Hepatocyte (in vitro differentiated cells): ENCODE data around the gene FBRSL1.
"Not testable (repeated sequence)": the region's sequence is repeated elsewhere in the genome, so short reads cannot be mapped to it uniquely, and the experiment has no call there.

Experiments
- EZH2 ChIP-seq: fragments of 200-600 bp; sonication (generic); IDR thresholded peaks from 2 replicates; pipeline ENCODE4 v1.6.1; 2016; ENCODE audit warnings: antibody characterized with exemption, mild to moderate bottlenecking, borderline replicate concordance
- EZH2phosphoT487 ChIP-seq: fragments of 200-600 bp; sonication (generic); IDR thresholded peaks from one replicate; pipeline ENCODE4 v1.6.1; 2018; ENCODE audit warnings: antibody characterized with exemption, mild to moderate bottlenecking, low read depth, moderate library complexity; ENCODE audit not compliant: unreplicated experiment, severe bottlenecking
- TF ChIP-seq, protein P1 (sequence below): fragments of 200-600 bp; sonication (generic); IDR thresholded peaks from 2 replicates; pipeline ENCODE4 v1.5.1; 2016; ENCODE audit warnings: antibody characterized with exemption, mild to moderate bottlenecking; ENCODE audit not compliant: poor library complexity

DNA sequence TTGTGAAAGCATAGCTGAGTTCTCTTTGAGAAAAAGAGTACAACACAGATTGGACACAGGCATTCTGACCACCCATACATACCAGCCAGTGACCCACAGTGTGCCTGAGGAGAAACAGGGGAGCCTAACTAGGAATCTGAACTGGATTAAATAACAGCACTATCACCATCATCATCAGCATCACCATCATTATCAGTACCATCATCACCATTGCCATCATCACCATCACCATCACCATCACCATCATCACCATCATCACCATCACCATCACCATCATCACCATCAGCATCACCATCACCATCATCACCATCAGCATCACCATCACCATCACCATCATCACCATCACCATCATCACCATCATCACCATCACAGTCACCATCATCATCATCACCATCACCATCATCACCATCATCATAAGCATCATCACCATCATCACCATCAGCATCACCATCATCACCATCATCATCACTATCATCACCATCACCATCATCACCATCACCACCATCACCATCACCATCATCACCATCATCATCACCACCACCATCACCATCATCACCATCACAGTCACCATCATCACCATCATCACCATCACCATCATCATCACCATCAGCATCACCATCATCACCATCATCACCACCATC, 26.5 kb upstream of the FBRSL1 start:
- TF ChIP-seq, protein P1, sequence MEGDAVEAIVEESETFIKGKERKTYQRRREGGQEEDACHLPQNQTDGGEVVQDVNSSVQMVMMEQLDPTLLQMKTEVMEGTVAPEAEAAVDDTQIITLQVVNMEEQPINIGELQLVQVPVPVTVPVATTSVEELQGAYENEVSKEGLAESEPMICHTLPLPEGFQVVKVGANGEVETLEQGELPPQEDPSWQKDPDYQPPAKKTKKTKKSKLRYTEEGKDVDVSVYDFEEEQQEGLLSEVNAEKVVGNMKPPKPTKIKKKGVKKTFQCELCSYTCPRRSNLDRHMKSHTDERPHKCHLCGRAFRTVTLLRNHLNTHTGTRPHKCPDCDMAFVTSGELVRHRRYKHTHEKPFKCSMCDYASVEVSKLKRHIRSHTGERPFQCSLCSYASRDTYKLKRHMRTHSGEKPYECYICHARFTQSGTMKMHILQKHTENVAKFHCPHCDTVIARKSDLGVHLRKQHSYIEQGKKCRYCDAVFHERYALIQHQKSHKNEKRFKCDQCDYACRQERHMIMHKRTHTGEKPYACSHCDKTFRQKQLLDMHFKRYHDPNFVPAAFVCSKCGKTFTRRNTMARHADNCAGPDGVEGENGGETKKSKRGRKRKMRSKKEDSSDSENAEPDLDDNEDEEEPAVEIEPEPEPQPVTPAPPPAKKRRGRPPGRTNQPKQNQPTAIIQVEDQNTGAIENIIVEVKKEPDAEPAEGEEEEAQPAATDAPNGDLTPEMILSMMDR, result not testable (repeated sequence)
- not testable (repeated sequence) for TF ChIP-seq EZH2phosphoT487, EZH2
